Putamen (tissue), 1 donor: ENCODE data around the gene GPR15LG.

Experiments
- DNase-seq: peaks from one replicate; pipeline ENCODE4 v3.0.0-alpha.2; 2016; ENCODE audit warnings: low spot score

Gene GPR15LG

GRCh38 chr10:84193846-84194423, 20.3 kb downstream of the GPR15LG start:
- no peak for DNase-seq

- peak; percentile 45 for DNase-seq
Observed at GRCh38 chr10:84194424-84195043, 20.9 kb downstream of the GPR15LG start, which contains the start of gene CDHR1. CDHR1 (plus strand) TSS chr10:84194537; CDS start chr10:84194761, 224 bp downstream.

- DNase-seq, result no peak
Observed at GRCh38 chr10:84195044-84195830, 21.6 kb downstream of the GPR15LG start.

GRCh38 chr10:84196083-84196482, 22.5 kb downstream of the GPR15LG start:
- DNase-seq, result no peak

- no peak for DNase-seq
Observed at GRCh38 chr10:84196941-84197340, 23.3 kb downstream of the GPR15LG start.

- DNase-seq, result no peak
Observed at GRCh38 chr10:84197643-84198042, 24.0 kb downstream of the GPR15LG start.

- no peak for DNase-seq
Observed at GRCh38 chr10:84198206-84198915, 24.8 kb downstream of the GPR15LG start.

GRCh38 chr10:84200537-84201243, 27.1 kb downstream of the GPR15LG start:
- DNase-seq, result no peak

GRCh38 chr10:84201244-84201606, 27.6 kb downstream of the GPR15LG start:
- DNase-seq, result no peak

- no peak for DNase-seq
Observed at GRCh38 chr10:84201682-84202081, 28.1 kb downstream of the GPR15LG start.

GRCh38 chr10:84202349-84202748, 28.7 kb downstream of the GPR15LG start:
- DNase-seq, result no peak

GRCh38 chr10:84204122-84204521, 30.5 kb downstream of the GPR15LG start:
- DNase-seq, result no peak

- DNase-seq, result no peak
Observed at GRCh38 chr10:84204610-84205009, 31.0 kb downstream of the GPR15LG start.

GRCh38 chr10:84205049-84205852, 31.6 kb downstream of the GPR15LG start:
- peak; percentile 75 for DNase-seq

GRCh38 chr10:84205853-84206525, 32.4 kb downstream of the GPR15LG start:
- no peak for DNase-seq

- no peak for DNase-seq
Observed at GRCh38 chr10:84208023-84208422, 34.4 kb downstream of the GPR15LG start.

- no peak for DNase-seq
Observed at GRCh38 chr10:84211566-84211965, 38.0 kb downstream of the GPR15LG start.

GRCh38 chr10:84212014-84212413, 38.4 kb downstream of the GPR15LG start:
- no peak for DNase-seq

- no peak for DNase-seq
Observed at GRCh38 chr10:84213076-84213475, 39.5 kb downstream of the GPR15LG start.

GRCh38 chr10:84214046-84214572, 40.5 kb downstream of the GPR15LG start:
- no peak for DNase-seq
